Measurements from ENCODE around the gene KCNV2.
"Not testable (repeated sequence)": the region's sequence is repeated elsewhere in the genome, so short reads cannot be mapped to it uniquely, and the experiment has no call there.

KCNV2 gene

DNA sequence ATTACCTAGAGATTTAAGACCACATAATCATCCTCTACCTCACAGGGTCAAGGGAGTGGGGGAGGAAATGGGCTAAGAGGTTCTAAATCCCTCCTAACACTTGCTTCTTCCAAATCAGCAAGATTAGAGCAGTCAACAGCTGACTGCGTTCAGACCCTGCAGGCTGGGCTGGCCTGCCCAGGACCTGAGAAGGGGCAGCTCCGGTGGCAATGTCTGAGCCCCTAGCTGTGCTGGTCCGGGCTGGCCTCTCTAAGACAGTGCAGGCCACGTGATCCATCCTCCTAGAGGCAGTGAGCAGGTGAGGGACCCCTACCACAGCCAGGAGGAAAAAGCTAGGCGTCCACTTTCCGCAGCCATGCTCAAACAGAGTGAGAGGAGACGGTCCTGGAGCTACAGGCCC lies at the start of gene KCNV2:
KCNV2 (plus strand) TSS at position 126 of the 400 bp plus-strand sequence; CDS start at position 356, 230 bp downstream.
- no peak for DNase-seq

GRCh38 chr9:2673161-2673560 lies 44.1 kb upstream of the KCNV2 start:
- DNase-seq: no peak

- DNase-seq: no peak
Measured at GRCh38 chr9:2674141-2674824, 43.0 kb upstream of the KCNV2 start.

DNA sequence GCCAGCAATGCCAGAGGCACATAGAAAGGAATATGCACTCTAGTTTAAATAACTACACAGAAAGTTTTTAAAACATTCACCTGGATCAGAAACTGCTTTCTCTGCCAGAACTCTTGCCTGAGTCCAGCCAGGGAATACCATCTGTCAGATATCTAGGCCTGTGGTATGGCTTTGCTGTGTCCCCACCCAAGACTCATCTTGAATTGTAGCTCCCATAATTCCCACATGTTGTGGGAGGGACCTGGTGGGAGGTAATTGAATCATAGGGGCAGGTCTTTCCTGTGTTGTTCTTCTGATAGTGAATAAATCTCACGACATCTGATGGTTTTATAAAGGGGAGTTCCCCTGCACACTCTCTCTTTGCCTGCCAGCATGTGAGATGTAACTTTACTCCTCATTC lies 41.5 kb upstream of the KCNV2 start:
- DNase-seq: no peak

- no peak for DNase-seq
Measured at GRCh38 chr9:2676466-2676865, 40.8 kb upstream of the KCNV2 start.

- no peak for DNase-seq
Measured at GRCh38 chr9:2677915-2678889, 39.1 kb upstream of the KCNV2 start.

GRCh38 chr9:2679011-2679410 lies 38.3 kb upstream of the KCNV2 start:
- no peak for DNase-seq

- no peak for DNase-seq
Measured at GRCh38 chr9:2681981-2682380, 35.3 kb upstream of the KCNV2 start.

DNA sequence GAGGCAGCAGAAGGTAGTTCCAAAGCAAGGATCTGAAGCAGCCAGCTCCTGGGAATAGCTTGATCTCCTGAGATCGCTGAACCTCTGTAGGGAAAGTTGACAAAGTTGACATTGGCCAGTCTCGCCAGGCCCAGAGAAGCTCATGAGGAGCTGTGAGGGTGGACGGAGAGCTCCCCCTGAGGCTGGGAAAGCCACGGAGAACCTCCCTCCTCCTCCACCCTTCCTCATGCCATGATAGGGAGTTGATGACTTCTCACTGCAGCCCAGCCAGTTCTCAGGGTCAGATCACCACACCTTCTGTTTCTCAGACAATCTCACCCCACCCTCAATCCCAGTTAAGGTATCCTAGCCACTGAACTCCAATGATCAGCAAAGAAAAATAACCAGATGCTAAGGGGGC lies 30.4 kb upstream of the KCNV2 start:
- no peak for DNase-seq

- no peak for DNase-seq
Measured at GRCh38 chr9:2688636-2689035, 28.7 kb upstream of the KCNV2 start.

DNA sequence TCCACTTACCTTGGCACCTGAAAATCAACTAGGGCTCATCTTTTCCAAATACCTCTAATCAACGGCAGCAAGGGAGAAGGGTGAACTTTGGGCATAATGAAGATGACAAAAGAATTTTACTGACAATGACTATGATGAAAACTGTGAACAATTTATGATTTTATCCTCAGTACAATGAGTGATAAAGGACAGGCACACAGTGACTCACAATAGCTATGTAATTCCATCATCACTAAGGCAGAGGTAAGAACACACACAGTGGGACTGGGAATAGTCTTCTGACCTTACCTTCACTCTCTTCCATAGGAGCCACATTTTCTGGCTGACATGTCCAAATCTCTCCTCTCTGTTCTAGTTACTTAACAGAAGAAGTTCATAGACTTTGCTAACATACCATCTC lies 26.1 kb upstream of the KCNV2 start:
- no peak for DNase-seq

DNA sequence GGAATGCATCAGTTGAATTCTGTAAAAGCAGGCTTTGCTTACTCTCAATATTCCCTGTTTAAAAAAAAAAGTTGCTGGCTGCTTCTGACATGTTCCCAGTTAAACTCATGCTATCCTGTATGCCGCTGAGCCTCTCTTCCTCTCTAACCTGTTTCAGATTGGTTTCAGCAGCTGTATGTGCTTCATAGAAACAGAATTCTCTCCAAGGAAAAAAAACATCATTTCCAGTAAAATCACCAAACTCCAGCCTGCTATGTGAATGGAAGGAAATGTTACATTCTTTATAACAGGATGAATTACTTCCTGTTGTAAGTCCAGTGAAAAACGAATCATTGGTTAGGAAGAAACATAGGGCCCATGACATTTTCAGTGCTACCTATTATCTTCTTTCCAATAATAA lies 25.7 kb upstream of the KCNV2 start:
- no peak for DNase-seq

GRCh38 chr9:2693056-2693455 lies 24.3 kb upstream of the KCNV2 start:
- DNase-seq: no peak

- DNase-seq: no peak
Measured at GRCh38 chr9:2697492-2697891, 19.8 kb upstream of the KCNV2 start.

DNA sequence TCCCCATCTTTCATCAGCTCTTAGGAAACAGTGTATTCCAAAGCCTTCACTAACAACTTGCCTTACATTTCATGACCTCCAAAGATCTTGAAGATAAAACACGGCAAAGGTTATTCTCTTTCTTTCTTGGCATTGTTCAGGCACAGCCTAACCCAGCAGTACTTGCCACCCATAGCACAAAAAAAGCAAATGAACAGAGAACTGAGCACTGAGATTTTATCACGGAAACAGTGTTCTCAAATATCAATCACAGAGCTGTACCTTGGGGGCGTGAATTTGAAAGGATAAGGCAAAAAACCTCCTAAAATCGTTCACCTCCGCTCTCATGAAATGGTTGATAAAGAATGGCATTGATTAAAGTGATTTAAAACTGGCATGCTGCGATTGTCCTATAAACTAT lies 16.9 kb upstream of the KCNV2 start:
- no peak for DNase-seq

GRCh38 chr9:2700909-2701550 lies 16.3 kb upstream of the KCNV2 start:
- DNase-seq: no peak

- DNase-seq: no peak
Measured at GRCh38 chr9:2704504-2704903, 12.8 kb upstream of the KCNV2 start.

GRCh38 chr9:2707256-2707655 lies 10.1 kb upstream of the KCNV2 start:
- not testable (repeated sequence) for DNase-seq

GRCh38 chr9:2709645-2710101 lies 7.6 kb upstream of the KCNV2 start:
- no peak for DNase-seq

DNA sequence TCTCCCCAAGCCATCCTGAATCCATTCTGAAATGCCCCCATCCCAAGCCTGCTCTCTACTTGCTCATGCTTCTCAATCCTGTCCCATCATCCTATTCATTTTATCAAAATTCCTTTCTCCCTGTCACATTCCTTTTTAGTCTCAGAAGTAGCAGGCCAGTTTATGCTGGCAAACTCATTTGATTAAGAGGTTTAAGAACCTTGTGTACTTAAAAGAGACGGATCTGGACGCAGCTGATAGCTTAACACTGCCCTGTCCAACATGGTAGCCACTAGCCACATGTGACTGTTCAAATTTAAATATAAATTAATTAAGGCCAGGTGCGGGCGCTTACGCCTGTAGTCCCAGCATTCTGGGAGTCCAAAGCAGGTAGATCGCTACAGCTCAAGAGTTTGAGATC lies 5.6 kb upstream of the KCNV2 start:
- no peak for DNase-seq

- no peak for DNase-seq
Measured at GRCh38 chr9:2718001-2718697, 839 bp downstream of the KCNV2 start.

DNA sequence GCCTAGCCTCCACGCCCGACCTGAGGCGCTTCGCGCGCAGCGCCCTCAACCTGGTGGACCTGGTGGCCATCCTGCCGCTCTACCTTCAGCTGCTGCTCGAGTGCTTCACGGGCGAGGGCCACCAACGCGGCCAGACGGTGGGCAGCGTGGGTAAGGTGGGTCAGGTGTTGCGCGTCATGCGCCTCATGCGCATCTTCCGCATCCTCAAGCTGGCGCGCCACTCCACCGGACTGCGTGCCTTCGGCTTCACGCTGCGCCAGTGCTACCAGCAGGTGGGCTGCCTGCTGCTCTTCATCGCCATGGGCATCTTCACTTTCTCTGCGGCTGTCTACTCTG lies 1.4 kb downstream of the KCNV2 start:
- no peak for DNase-seq

GRCh38 chr9:2720179-2720654 lies 2.9 kb downstream of the KCNV2 start:
- DNase-seq: no peak
